Uterus (tissue), 2 donors: ENCODE results near the gene ADSS1.

ENCODE experiments used
- CTCF ChIP-seq, 4 experiments: fragments of 200-600 bp in 2 of 4; fragments of 450-650 bp in 2 of 4; sonication (generic) in 2 of 4; IDR thresholded peaks; one replicate each; pipeline ENCODE4 v1.5.1; 2016 to 2019; ENCODE audit warnings: antibody characterized with exemption in 4 of 4, mild to moderate bottlenecking in 2 of 4, moderate library complexity in 1 of 4
- POLR2A ChIP-seq, 2 donors: fragments of 450-650 bp; IDR thresholded peaks; one replicate each; pipeline ENCODE4 v1.6.1; 2016; ENCODE audit warnings: antibody characterized with exemption in 2 of 2, mild to moderate bottlenecking in 1 of 2, moderate library complexity in 1 of 2

GRCh38 chr14:104709387-104710039, 14.5 kb upstream of the ADSS1 start:
- TF ChIP-seq CTCF (IDR thresholded peaks at IDR 0.05): no peak
- no peak for TF ChIP-seq POLR2A (IDR thresholded peaks at IDR 0.05)
